ENCODE data around the gene TAF6L. TPM values are rescaled to one million over a fixed set of nuclear protein-coding genes. Genes with fewer than 3 reads are reported as not detected.

Gene TAF6L, protein sequence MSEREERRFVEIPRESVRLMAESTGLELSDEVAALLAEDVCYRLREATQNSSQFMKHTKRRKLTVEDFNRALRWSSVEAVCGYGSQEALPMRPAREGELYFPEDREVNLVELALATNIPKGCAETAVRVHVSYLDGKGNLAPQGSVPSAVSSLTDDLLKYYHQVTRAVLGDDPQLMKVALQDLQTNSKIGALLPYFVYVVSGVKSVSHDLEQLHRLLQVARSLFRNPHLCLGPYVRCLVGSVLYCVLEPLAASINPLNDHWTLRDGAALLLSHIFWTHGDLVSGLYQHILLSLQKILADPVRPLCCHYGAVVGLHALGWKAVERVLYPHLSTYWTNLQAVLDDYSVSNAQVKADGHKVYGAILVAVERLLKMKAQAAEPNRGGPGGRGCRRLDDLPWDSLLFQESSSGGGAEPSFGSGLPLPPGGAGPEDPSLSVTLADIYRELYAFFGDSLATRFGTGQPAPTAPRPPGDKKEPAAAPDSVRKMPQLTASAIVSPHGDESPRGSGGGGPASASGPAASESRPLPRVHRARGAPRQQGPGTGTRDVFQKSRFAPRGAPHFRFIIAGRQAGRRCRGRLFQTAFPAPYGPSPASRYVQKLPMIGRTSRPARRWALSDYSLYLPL
- 23.8 and 37.6 TPM in 2 replicates for total RNA-seq (ENCODE audit: low replicate concordance)
- long read RNA-seq, partial matches to known transcripts = 0 of 1 reads
- long read RNA-seq, other reads (novel, unspliced or antisense) = 1 of 1 reads

DNA sequence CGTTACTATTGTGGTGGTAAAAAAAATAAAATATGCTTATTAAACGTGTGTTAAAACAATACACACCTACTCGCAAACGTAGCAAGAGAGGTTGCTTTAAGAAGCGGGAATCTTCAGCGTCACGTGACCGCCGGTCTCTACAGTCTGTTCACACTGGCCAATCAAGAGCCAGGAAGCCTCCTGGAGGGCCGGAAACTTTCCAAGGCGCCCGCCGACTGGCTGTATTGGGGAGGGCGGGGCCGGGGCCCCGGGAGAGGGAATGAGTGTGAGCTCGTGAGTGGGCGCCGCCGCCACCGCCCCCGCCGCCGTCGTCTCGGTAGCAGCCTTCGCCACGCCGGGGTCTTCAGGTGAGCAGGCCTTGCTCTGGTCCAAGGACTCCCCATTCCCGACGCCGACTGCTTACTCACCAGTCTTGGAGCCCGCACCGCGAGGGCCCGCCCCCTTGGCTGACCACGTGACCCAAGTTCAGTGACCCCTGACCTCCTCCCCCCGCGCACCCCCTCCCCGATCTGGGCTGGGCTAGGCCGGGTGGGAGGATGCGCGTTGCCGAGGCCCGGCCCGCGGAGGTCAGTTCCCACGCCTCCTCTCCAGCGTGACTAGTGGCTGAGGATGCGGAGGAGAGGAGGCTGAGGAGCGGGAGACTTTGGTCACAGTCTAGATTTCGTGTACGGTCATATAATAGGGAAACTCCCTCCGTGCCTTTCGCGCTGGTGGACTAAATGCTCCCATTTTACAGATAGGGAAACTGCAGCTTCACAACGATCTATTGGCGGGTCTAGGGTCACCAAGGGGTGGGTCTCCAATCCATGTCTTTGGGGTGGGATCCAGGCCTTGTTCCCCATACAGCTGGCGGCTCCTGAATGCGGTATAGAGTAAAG lies at the start of gene TAF6L:
TSS of gene TAF6L (plus strand) at position 253 of the 878 bp plus-strand sequence. CDS start 4,388 bp downstream, outside the sequence.
- Mint-ChIP-seq H3K27me3 (no peaks in the 10 kb centered on the region), H3K4me1 (ENCODE audit: unreplicated experiment) (peaks cover 17% of the 10 kb centered on the region), H3K4me3 (peak within 1 kb of the TSS; percentile 90), H3K36me3 (peaks cover 7% of the 10 kb centered on the region), H3K9me3 (no peaks in the 10 kb centered on the region), H3K27ac (peak within 1 kb of the TSS; percentile 93)
- peak; percentile 94 for DNase-seq (ENCODE audit: extremely low spot score, unreplicated experiment)
- TF ChIP-seq, protein P1, sequence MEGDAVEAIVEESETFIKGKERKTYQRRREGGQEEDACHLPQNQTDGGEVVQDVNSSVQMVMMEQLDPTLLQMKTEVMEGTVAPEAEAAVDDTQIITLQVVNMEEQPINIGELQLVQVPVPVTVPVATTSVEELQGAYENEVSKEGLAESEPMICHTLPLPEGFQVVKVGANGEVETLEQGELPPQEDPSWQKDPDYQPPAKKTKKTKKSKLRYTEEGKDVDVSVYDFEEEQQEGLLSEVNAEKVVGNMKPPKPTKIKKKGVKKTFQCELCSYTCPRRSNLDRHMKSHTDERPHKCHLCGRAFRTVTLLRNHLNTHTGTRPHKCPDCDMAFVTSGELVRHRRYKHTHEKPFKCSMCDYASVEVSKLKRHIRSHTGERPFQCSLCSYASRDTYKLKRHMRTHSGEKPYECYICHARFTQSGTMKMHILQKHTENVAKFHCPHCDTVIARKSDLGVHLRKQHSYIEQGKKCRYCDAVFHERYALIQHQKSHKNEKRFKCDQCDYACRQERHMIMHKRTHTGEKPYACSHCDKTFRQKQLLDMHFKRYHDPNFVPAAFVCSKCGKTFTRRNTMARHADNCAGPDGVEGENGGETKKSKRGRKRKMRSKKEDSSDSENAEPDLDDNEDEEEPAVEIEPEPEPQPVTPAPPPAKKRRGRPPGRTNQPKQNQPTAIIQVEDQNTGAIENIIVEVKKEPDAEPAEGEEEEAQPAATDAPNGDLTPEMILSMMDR (conservative IDR thresholded peaks at IDR 0.05) = no peak

DNA sequence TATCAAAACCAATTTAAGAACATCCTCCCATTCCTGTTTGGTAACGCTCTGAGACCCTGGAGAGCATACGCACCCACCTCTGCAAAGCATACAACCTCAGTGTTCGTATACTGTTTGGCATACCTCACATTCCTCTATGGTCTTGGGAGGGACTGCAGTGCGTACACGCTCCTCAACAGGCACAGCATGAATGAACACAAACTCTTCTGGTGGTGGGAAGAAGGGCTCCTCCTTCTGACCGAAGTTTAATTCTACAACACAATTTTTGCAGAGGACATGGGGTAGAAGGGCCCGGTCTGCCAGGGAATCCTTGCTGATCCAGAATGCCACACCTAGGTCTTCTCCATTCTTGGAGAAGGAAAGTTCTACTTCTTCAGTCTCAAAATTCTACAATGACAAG lies 49.2 kb upstream of the TAF6L start:
- TF ChIP-seq, protein P1 (conservative IDR thresholded peaks at IDR 0.05) = peak; percentile 32
- Mint-ChIP-seq H3K4me3 (peak overlapping the region; percentile 51), H3K9me3 (no peaks in the 10 kb centered on the region), H3K4me1 (ENCODE audit: unreplicated experiment) (peaks cover 38% of the 10 kb centered on the region), H3K27ac (peak overlapping the region; percentile 86), H3K36me3 (peaks cover 60% of the 10 kb centered on the region), H3K27me3 (no peaks in the 10 kb centered on the region)
- DNase-seq (ENCODE audit: extremely low spot score, unreplicated experiment) = no peak

DNA sequence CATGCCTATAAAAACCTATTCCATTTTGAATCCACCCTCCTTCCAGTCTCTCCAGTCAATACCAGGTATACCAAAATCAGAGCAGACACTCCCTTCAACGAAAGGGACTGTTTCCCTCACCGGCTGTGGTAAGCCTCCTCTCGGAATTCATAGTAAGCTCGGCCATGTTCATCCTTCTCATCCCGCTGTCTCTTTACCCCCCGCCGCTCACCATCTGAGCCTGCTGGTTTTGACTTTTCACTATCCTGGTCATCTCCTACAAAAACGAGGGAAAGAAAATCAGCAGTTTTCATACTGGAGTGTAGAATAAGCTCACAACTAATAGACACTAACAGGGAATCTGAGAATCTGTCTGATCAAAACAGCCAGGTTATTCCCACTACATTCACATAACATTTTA lies 47.0 kb upstream of the TAF6L start:
- peaks cover 49% of the 10 kb centered on the region for H3K36me3 Mint-ChIP-seq
- TF ChIP-seq, protein P1 (conservative IDR thresholded peaks at IDR 0.05) = no peak
- no peaks in the 10 kb centered on the region for H3K9me3 Mint-ChIP-seq
- no peak for DNase-seq (ENCODE audit: extremely low spot score, unreplicated experiment)
- H3K4me1 Mint-ChIP-seq (ENCODE audit: unreplicated experiment) = peaks cover 39% of the 10 kb centered on the region
- H3K4me3 Mint-ChIP-seq = peak overlapping the region; percentile 95
- H3K27me3 Mint-ChIP-seq = no peaks in the 10 kb centered on the region
- H3K27ac Mint-ChIP-seq = peak overlapping the region; percentile 93

DNA sequence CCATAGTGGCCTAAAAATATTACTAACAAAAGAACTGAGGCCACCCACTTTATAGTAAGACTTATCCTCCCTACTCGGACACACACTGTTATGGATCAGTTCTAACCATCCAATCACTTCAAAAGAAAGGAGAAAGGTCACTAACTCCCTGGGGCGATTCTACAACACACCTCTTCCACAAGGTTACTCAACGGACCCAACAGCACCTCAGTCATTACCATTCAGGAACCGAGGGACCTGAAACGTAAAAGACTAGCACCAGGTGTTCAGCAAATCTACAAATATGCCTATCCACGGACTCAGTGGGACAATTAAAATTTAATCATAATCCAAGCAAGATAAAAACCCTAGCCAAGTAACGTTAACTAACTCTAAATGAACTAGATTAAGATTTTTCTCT lies 45.5 kb upstream of the TAF6L start:
- H3K9me3 Mint-ChIP-seq = no peaks in the 10 kb centered on the region
- H3K27ac Mint-ChIP-seq = peak overlapping the region; percentile 93
- H3K4me3 Mint-ChIP-seq = peak overlapping the region; percentile 95
- DNase-seq (ENCODE audit: extremely low spot score, unreplicated experiment) = no peak
- H3K27me3 Mint-ChIP-seq = no peaks in the 10 kb centered on the region
- peaks cover 39% of the 10 kb centered on the region for H3K36me3 Mint-ChIP-seq
- TF ChIP-seq, protein P1 (conservative IDR thresholded peaks at IDR 0.05) = no peak
- peaks cover 39% of the 10 kb centered on the region for H3K4me1 Mint-ChIP-seq (ENCODE audit: unreplicated experiment)
